ENCODE data around the gene HPN. TPM values are rescaled to one million over a fixed set of nuclear protein-coding genes. Genes with fewer than 3 reads are reported as not detected.

HPN gene
- total RNA-seq, 1 experiment from 2014 or later = 10.6 TPM

DNA sequence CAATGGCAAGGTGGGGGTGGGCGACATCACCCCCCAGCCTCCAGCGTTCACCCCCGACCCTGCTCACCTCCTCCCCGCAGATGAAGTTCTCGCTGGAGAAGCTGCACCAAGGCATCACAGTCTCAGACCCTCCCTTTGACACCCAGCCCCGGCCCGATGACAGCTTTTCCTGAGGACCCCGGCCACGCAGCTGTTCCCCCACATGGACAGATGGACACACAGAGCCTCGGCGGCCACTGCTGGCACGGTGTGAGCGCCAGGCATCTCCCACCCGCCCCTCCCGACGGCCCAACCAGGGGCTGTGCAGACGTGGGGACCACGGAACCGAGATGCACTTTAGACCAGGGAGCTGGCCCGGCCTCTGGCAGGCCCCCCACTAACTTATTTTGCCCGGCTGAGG, 15.6 kb upstream of the HPN start:
- Histone ChIP-seq H3K9ac (ENCODE audit: extremely low read depth, insufficient read length, low read length) (no peak overlapping the region), H3K4me2 (ENCODE audit: insufficient read depth, insufficient read length, low read length) (no peak overlapping the region), H2BK20ac (ENCODE audit: low read depth, low read length, poor library complexity, severe bottlenecking) (no peak overlapping the region), H3K4ac (ENCODE audit: low read depth, low read length) (no peak overlapping the region), H2AFZ (ENCODE audit: low read length) (no peak overlapping the region), H3K56ac (ENCODE audit: insufficient read length, low read depth, low read length) (no peak overlapping the region), H3K14ac (ENCODE audit: insufficient read depth, low read length) (no peak overlapping the region), H2BK15ac (ENCODE audit: low read depth, low read length) (no peak overlapping the region), H2BK5ac (ENCODE audit: insufficient read length, low read length) (no peak overlapping the region), H4K5ac (ENCODE audit: insufficient read length, low read depth, low read length) (no peak overlapping the region), H3T11ph (ENCODE audit: low read length) (no peak overlapping the region), H3K9me3 (ENCODE audit: control insufficient read depth, low read depth, low read length) (no peaks in the 10 kb centered on the region), H2BK120ac (ENCODE audit: low read depth, low read length, poor library complexity, severe bottlenecking) (no peak overlapping the region), H2BK12ac (ENCODE audit: insufficient read length, low read depth, low read length) (no peak overlapping the region), H3K23me2 (ENCODE audit: insufficient read length, low read depth, low read length, poor library complexity, severe bottlenecking) (peaks cover under 1% of the 10 kb centered on the region), H3K27ac (ENCODE audit: insufficient read length, low read depth, low read length) (no peak overlapping the region), H3K79me2 (ENCODE audit: insufficient read depth, low read length) (no peaks in the 10 kb centered on the region), H4K91ac (ENCODE audit: insufficient read length, low read depth, low read length) (no peak overlapping the region), H4K8ac (replicated peaks; ENCODE audit: insufficient read length, low read depth, low read length) (no peak overlapping the region), H3K18ac (ENCODE audit: insufficient read length, low read depth, low read length) (no peak overlapping the region), H3K23ac (ENCODE audit: insufficient read length, low read depth, low read length) (no peak overlapping the region), H2AK5ac (ENCODE audit: insufficient read length, low read length) (no peak overlapping the region), H3K79me1 (ENCODE audit: insufficient read depth, low read depth, low read length, poor library complexity, severe bottlenecking) (no peaks in the 10 kb centered on the region), H3K4me1 (ENCODE audit: insufficient read depth, low read length) (no peaks in the 10 kb centered on the region), H3K27me3 (ENCODE audit: insufficient read depth, low read length) (no peaks in the 10 kb centered on the region; the same call in 1 of the 2 replicates), H4K20me1 (ENCODE audit: control insufficient read depth, insufficient read depth, insufficient read length) (no peaks in the 10 kb centered on the region)
- Mint-ChIP-seq H3K27me3 (ENCODE audit: low read depth) (peaks cover 20% of the 10 kb centered on the region), H3K27ac (no peak overlapping the region), H3K9me3 (no peaks in the 10 kb centered on the region; a peak in 2 of 5 replicates), H3K36me3 (ENCODE audit: insufficient read depth in 1 of 3, low read depth in 3 of 3) (peaks cover 36 to 71% (median 61%) of the 10 kb centered on the region in 3 experiments), H3K4me3 (no peak overlapping the region), H3K4me1 (peaks cover 4 to 7% of the 10 kb centered on the region in 2 experiments; a peak in 3 of 4 replicates)
- TF ChIP-seq, protein P1, sequence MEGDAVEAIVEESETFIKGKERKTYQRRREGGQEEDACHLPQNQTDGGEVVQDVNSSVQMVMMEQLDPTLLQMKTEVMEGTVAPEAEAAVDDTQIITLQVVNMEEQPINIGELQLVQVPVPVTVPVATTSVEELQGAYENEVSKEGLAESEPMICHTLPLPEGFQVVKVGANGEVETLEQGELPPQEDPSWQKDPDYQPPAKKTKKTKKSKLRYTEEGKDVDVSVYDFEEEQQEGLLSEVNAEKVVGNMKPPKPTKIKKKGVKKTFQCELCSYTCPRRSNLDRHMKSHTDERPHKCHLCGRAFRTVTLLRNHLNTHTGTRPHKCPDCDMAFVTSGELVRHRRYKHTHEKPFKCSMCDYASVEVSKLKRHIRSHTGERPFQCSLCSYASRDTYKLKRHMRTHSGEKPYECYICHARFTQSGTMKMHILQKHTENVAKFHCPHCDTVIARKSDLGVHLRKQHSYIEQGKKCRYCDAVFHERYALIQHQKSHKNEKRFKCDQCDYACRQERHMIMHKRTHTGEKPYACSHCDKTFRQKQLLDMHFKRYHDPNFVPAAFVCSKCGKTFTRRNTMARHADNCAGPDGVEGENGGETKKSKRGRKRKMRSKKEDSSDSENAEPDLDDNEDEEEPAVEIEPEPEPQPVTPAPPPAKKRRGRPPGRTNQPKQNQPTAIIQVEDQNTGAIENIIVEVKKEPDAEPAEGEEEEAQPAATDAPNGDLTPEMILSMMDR (conservative IDR thresholded peaks at IDR 0.05) = no peak
- WGBS (ENCODE audit: extremely low coverage, insufficient read length, low lambda C conversion rate) = no CpG with 5 or more reads among the region's 21 CpGs
- DNase-seq = no peak

All from H9 (cell line).